H9 (cell line): Measurements from ENCODE around the gene FASTK. TPM values are rescaled to one million over a fixed set of nuclear protein-coding genes. Genes with fewer than 3 reads are reported as not detected.

Experiments
- DNase-seq: peaks from one replicate; pipeline ENCODE4 v3.0.0-alpha.2; 2017
- H2AFZ ChIP-seq: one replicate; pipeline ENCODE4 v1.6.1; 2013; ENCODE audit warnings: mild to moderate bottlenecking, low read length, control low read depth, moderate library complexity
- H2AK5ac ChIP-seq: 2 replicates; pipeline ENCODE4 v1.6.1; 2013; ENCODE audit warnings: low read length, control low read depth, mixed read lengths; ENCODE audit not compliant: insufficient read length
- H2BK120ac ChIP-seq: one replicate; pipeline ENCODE4 v1.6.1; 2013; ENCODE audit warnings: low read depth, mild to moderate bottlenecking, low read length, control low read depth, inconsistent platforms; ENCODE audit not compliant: poor library complexity, severe bottlenecking
- H2BK12ac ChIP-seq: 2 replicates; pipeline ENCODE4 v1.6.1; 2013; ENCODE audit warnings: low read length, control low read depth, mixed read lengths, low read depth; ENCODE audit not compliant: insufficient read length
- H2BK15ac ChIP-seq: 2 replicates; pipeline ENCODE4 v1.6.1; 2013; ENCODE audit warnings: low read depth, low read length, control low read depth
- H2BK20ac ChIP-seq: one replicate; pipeline ENCODE4 v1.6.1; 2013; ENCODE audit warnings: low read depth, mild to moderate bottlenecking, low read length, control low read depth, inconsistent platforms; ENCODE audit not compliant: poor library complexity, severe bottlenecking
- H2BK5ac ChIP-seq: 2 replicates; pipeline ENCODE4 v1.6.1; 2013; ENCODE audit warnings: low read length, control low read depth, mixed read lengths; ENCODE audit not compliant: insufficient read length
- H3K14ac ChIP-seq: 2 replicates; pipeline ENCODE4 v1.6.1; 2013; ENCODE audit warnings: low read length, control low read depth; ENCODE audit not compliant: insufficient read depth
- H3K18ac ChIP-seq: 2 replicates; pipeline ENCODE4 v1.6.1; 2013; ENCODE audit warnings: low read depth, mild to moderate bottlenecking, mixed read lengths, low read length, control low read depth; ENCODE audit not compliant: insufficient read length
- H3K23ac ChIP-seq: 2 replicates; pipeline ENCODE4 v1.6.1; 2013; ENCODE audit warnings: low read length, control low read depth, mixed read lengths, low read depth; ENCODE audit not compliant: insufficient read length
- H3K23me2 ChIP-seq: 2 replicates; pipeline ENCODE4 v1.6.1; 2013; ENCODE audit warnings: low read depth, mild to moderate bottlenecking, mixed read lengths, low read length, control low read depth; ENCODE audit not compliant: insufficient read length, poor library complexity, severe bottlenecking
- H3K27ac ChIP-seq: 2 replicates; pipeline ENCODE4 v1.5.1; 2013; ENCODE audit warnings: low read length, control low read depth, mixed read lengths, low read depth; ENCODE audit not compliant: insufficient read length
- H3K27me3 ChIP-seq: 2 replicates; pipeline ENCODE4 v1.6.1; 2013; ENCODE audit warnings: low read length, control low read depth, inconsistent platforms; ENCODE audit not compliant: insufficient read depth
- H3K4ac ChIP-seq: 2 replicates; pipeline ENCODE4 v1.6.1; 2013; ENCODE audit warnings: low read depth, mild to moderate bottlenecking, control low read depth, inconsistent platforms, low read length, moderate library complexity
- H3K4me1 ChIP-seq: 2 replicates; pipeline ENCODE4 v1.6.1; 2013; ENCODE audit warnings: low read length, control low read depth, inconsistent platforms; ENCODE audit not compliant: insufficient read depth
- H3K4me2 ChIP-seq: 2 replicates; pipeline ENCODE4 v1.6.1; 2013; ENCODE audit warnings: low read length, control low read depth, mixed read lengths; ENCODE audit not compliant: insufficient read length, insufficient read depth
- H3K56ac ChIP-seq: 2 replicates; pipeline ENCODE4 v1.6.1; 2013; ENCODE audit warnings: low read depth, mild to moderate bottlenecking, mixed read lengths, low read length, control low read depth; ENCODE audit not compliant: insufficient read length
- H3K79me1 ChIP-seq: 2 replicates; pipeline ENCODE4 v1.6.1; 2013; ENCODE audit warnings: low read depth, mild to moderate bottlenecking, moderate library complexity, low read length, control low read depth, inconsistent platforms; ENCODE audit not compliant: insufficient read depth, poor library complexity, severe bottlenecking
- H3K79me2 ChIP-seq: 2 replicates; pipeline ENCODE4 v1.6.1; 2013; ENCODE audit warnings: low read length, control low read depth, inconsistent platforms; ENCODE audit not compliant: insufficient read depth
- H3K9ac ChIP-seq: 2 replicates; pipeline ENCODE4 v1.6.1; 2013; ENCODE audit warnings: low read length, control low read depth, mixed read lengths; ENCODE audit not compliant: insufficient read length; ENCODE audit errors: extremely low read depth
- H3K9me3 ChIP-seq: one replicate; pipeline ENCODE4 v1.6.1; 2013; ENCODE audit warnings: low read depth, low read length, inconsistent platforms; ENCODE audit not compliant: control insufficient read depth
- H3T11ph ChIP-seq: one replicate; pipeline ENCODE4 v1.6.1; 2013; ENCODE audit warnings: mild to moderate bottlenecking, low read length, control low read depth, inconsistent platforms
- H4K20me1 ChIP-seq: one replicate; pipeline ENCODE4 v1.6.1; 2013; ENCODE audit not compliant: control insufficient read depth, insufficient read length, insufficient read depth
- H4K5ac ChIP-seq: 2 replicates; pipeline ENCODE4 v1.6.1; 2013; ENCODE audit warnings: low read depth, mild to moderate bottlenecking, mixed read lengths, low read length, control low read depth; ENCODE audit not compliant: insufficient read length
- H4K8ac ChIP-seq: replicated peaks from 2 replicates; pipeline ENCODE4 v1.6.1; 2013; ENCODE audit warnings: low read length, control low read depth, mixed read lengths, low read depth; ENCODE audit not compliant: insufficient read length
- H4K91ac ChIP-seq: 2 replicates; pipeline ENCODE4 v1.6.1; 2013; ENCODE audit warnings: low read depth, mild to moderate bottlenecking, moderate library complexity, mixed read lengths, low read length, control low read depth; ENCODE audit not compliant: insufficient read length
- H3K27ac Mint-ChIP-seq, 3 experiments: 2 replicates in 2 of 3; 3 replicates in 1 of 3; pipeline ENCODE4 v1.8.0; 2020 to 2021; ENCODE audit warnings: mixed read lengths in 3 of 3, mild to moderate bottlenecking in 1 of 3, moderate library complexity in 1 of 3
- H3K27me3 Mint-ChIP-seq: 2 replicates; pipeline ENCODE4 v1.8.0; 2021; ENCODE audit warnings: low read depth, mild to moderate bottlenecking, moderate library complexity, mixed read lengths
- H3K36me3 Mint-ChIP-seq, 3 experiments: 2 replicates in 2 of 3; 3 replicates in 1 of 3; pipeline ENCODE4 v1.8.0; 2020 to 2021; ENCODE audit warnings: low read depth in 3 of 3, mixed read lengths in 3 of 3; ENCODE audit not compliant: insufficient read depth in 1 of 3
- H3K4me1 Mint-ChIP-seq, 2 experiments: 2 replicates each; pipeline ENCODE4 v1.8.0; 2020; ENCODE audit warnings: mixed read lengths in 2 of 2
- H3K4me3 Mint-ChIP-seq, 2 experiments: 2 replicates in 1 of 2; 3 replicates in 1 of 2; pipeline ENCODE4 v1.8.0; 2020 to 2021; ENCODE audit warnings: mild to moderate bottlenecking in 2 of 2, mixed read lengths in 2 of 2, moderate library complexity in 1 of 2
- H3K9me3 Mint-ChIP-seq, 2 experiments: 2 replicates in 1 of 2; 3 replicates in 1 of 2; pipeline ENCODE4 v1.8.0; 2020; ENCODE audit warnings: mild to moderate bottlenecking in 2 of 2, mixed read lengths in 2 of 2, moderate library complexity in 1 of 2
- WGBS: extraction: QIAGEN DNeasy Blood & Tissue Kit; methylation state at CpG from one replicate; pipeline ENCODE4 v1.1.7; 2013; ENCODE audit warnings: missing lambda C conversion rate, low lambda C conversion rate, mixed read lengths; ENCODE audit not compliant: insufficient read length; ENCODE audit errors: extremely low coverage; 5-methylcytosine and 5-hydroxymethylcytosine counted together
- total RNA-seq: library from RNA; stranded (reverse); gene quantifications from 2 replicates; pipeline ENCODE4 v1.2.1, GENCODE V29; 2021
- TF ChIP-seq, protein P1 (sequence below): fragments of 200-600 bp; sonication (generic); conservative IDR thresholded peaks from 3 replicates; pipeline ENCODE4 v1.8.0; 2021; ENCODE audit warnings: antibody characterized with exemption, mild to moderate bottlenecking

FASTK gene
- total RNA-seq, 1 experiment from 2014 or later: 57.8 TPM

DNA sequence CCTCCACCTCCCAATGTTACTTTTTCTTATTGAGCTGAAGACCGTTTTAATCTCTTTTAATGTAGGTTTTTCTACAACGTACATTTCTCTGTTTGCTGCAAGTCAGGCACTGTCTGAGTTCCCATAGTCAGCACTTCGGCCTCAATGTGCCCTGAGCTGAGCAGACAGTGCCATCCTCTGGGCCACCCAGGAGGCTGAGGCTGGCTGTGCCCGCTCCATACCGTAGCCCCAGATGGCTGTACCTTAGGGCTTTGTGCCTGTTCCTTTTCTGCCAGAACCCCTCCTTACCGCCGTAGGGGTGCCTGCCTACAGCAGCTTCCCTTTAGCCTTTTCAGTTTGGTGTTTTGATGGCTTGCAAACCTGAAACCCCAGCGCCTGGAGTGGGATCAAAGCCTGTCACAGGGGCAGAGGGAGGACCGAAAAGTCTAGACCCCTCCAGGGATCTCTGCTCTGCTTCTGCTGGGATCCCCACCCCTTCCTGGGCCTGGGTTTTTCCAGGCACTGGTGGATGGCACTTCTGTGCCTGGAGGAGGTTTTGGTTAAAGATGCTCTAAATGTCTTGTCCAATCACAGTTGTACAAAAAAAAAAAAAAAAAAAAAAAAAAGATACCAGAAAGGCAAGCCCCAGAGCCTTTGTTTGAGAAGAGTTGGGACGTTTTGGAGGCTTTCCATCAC, 14.7 kb upstream of the FASTK start:
- Histone ChIP-seq H3K4ac (no peak overlapping the region), H2BK120ac (no peak overlapping the region), H4K91ac (no peak overlapping the region), H4K5ac (no peak overlapping the region), H2AFZ (no peak overlapping the region), H4K8ac (no peak overlapping the region), H3K14ac (no peak overlapping the region), H3K23ac (no peak overlapping the region), H3T11ph (no peak overlapping the region), H3K4me2 (no peak overlapping the region), H4K20me1 (no peaks in the 10 kb centered on the region), H3K27me3 (no peaks in the 10 kb centered on the region), H2AK5ac (no peak overlapping the region), H3K79me2 (peaks cover 29% of the 10 kb centered on the region), H3K9me3 (no peaks in the 10 kb centered on the region), H2BK20ac (no peak overlapping the region), H2BK15ac (no peak overlapping the region), H3K79me1 (peaks cover 7% of the 10 kb centered on the region), H2BK5ac (no peak overlapping the region), H3K4me1 (no peaks in the 10 kb centered on the region), H3K27ac (no peak overlapping the region), H3K18ac (no peak overlapping the region), H3K56ac (no peak overlapping the region), H3K23me2 (no peaks in the 10 kb centered on the region), H3K9ac (no peak overlapping the region), H2BK12ac (no peak overlapping the region)
- Mint-ChIP-seq H3K9me3 (no peaks in the 10 kb centered on the region), H3K27ac (0 out of 7 replicates have a peak overlapping the region, but pooled peaks of 2 of the 3 experiments have one; percentile 18 to 92), H3K27me3 (no peaks in the 10 kb centered on the region), H3K4me1 (peaks cover 15 to 24% of the 10 kb centered on the region in 2 experiments), H3K36me3 (peaks cover 0 to 26% (median 8%) of the 10 kb centered on the region in 3 experiments; a peak in 5 of 7 replicates), H3K4me3 (no peak overlapping the region)
- no CpG with 5 or more reads among the region's 10 CpGs for WGBS
- TF ChIP-seq, protein P1, sequence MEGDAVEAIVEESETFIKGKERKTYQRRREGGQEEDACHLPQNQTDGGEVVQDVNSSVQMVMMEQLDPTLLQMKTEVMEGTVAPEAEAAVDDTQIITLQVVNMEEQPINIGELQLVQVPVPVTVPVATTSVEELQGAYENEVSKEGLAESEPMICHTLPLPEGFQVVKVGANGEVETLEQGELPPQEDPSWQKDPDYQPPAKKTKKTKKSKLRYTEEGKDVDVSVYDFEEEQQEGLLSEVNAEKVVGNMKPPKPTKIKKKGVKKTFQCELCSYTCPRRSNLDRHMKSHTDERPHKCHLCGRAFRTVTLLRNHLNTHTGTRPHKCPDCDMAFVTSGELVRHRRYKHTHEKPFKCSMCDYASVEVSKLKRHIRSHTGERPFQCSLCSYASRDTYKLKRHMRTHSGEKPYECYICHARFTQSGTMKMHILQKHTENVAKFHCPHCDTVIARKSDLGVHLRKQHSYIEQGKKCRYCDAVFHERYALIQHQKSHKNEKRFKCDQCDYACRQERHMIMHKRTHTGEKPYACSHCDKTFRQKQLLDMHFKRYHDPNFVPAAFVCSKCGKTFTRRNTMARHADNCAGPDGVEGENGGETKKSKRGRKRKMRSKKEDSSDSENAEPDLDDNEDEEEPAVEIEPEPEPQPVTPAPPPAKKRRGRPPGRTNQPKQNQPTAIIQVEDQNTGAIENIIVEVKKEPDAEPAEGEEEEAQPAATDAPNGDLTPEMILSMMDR: no peak
- DNase-seq: no peak
